ENCODE measurements around the gene FOXC2.

GRCh38 chr16:86594721-86595120 lies 28.1 kb downstream of the FOXC2 start:
- TF ChIP-seq, protein P1, sequence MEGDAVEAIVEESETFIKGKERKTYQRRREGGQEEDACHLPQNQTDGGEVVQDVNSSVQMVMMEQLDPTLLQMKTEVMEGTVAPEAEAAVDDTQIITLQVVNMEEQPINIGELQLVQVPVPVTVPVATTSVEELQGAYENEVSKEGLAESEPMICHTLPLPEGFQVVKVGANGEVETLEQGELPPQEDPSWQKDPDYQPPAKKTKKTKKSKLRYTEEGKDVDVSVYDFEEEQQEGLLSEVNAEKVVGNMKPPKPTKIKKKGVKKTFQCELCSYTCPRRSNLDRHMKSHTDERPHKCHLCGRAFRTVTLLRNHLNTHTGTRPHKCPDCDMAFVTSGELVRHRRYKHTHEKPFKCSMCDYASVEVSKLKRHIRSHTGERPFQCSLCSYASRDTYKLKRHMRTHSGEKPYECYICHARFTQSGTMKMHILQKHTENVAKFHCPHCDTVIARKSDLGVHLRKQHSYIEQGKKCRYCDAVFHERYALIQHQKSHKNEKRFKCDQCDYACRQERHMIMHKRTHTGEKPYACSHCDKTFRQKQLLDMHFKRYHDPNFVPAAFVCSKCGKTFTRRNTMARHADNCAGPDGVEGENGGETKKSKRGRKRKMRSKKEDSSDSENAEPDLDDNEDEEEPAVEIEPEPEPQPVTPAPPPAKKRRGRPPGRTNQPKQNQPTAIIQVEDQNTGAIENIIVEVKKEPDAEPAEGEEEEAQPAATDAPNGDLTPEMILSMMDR (IDR thresholded peaks at IDR 0.05), result no peak
- TF ChIP-seq POLR2AphosphoS5 (IDR thresholded peaks at IDR 0.05), result no peak
- no peak for TF ChIP-seq POLR2A (IDR thresholded peaks at IDR 0.05)

Measured in sigmoid colon (tissue), 4 donors.